T47D (cell line): ENCODE results near the gene LY6G5C.

Experiments used
- DNase-seq, 2 experiments: peaks; one replicate each; pipeline versions ENCODE4 v3.0.0 to v3.0.0-alpha.2; 2011 to 2012; ENCODE audit warnings: low read depth in 1 of 2, low spot score in 1 of 2
- JUND ChIP-seq: IDR thresholded peaks from 2 replicates; pipeline ENCODE4 v1.6.1; 2012; ENCODE audit warnings: low read depth
- in situ Hi-C: cut with HindIII; loops from 2 replicates; pipeline ENCODE4 v1.10.0; 2016; ENCODE audit warnings: low sequenced_read_pairs, low pct_unique_long_range_greater_than_20kb

LY6G5C gene

GRCh38 chr6:31680226-31681134 is at the start of gene LY6G5C:
Gene LY6G5C, minus strand, starts transcription at chr6:31681067. Its CDS starts 694 bp downstream, at chr6:31680373.
- in situ Hi-C loops, result no loop called here
- no peak for TF ChIP-seq JUND
- peak; percentile 67 to 86 for DNase-seq

DNA sequence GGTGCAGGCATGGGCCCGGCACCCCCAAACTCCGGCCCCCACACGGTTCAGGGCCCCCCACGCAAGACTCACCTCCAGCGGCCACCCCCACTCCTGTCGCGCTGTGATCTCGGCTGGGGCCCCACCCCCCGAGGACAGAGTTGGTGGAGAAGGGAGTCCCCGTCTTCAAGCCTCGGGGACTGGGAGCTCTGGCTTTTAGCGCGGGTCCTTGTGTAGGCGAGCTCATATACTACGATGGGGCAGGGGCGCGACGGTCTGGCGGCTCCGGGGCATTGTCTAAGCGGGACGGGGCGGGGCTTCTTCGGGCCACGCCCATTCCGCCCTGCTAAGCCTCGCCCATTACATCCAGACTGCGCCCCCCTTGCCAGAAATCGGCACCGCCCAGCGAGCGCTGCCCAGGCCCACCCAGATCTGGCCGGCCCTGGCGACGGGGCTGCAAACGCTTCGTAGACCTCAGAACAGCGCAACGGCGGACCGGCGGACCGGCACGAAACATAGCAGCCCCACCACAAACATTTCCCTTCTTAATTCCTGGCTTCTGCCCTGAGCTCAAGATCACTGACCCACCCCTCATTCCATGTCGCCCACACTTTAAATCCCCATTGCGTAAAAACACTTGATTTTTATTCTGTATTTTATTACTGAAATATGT is 49.2 kb upstream of the LY6G5C start:
- in situ Hi-C loops, result no loop called here
- no peak for TF ChIP-seq JUND
- DNase-seq, result peak; percentile 53 to 73

GRCh38 chr6:31729515-31729978 is 48.7 kb upstream of the LY6G5C start:
- TF ChIP-seq JUND, result no peak
- in situ Hi-C loops, result no loop called here
- peak; percentile 90 to 94 for DNase-seq

- in situ Hi-C loops, result no loop called here
- peak in 1 of 2 experiments; percentile 55 for DNase-seq
- no peak for TF ChIP-seq JUND
These were observed 48.1 kb upstream of the LY6G5C start, which contains the start of gene DDAH2 for GRCh38 chr6:31728767-31729514. Gene DDAH2, minus strand, starts transcription at chr6:31729299. Its CDS starts 138 bp downstream, at chr6:31729161.

GRCh38 chr6:31727717-31728671 is 47.1 kb upstream of the LY6G5C start:
- TF ChIP-seq JUND, result no peak

GRCh38 chr6:31727034-31727716 is 46.3 kb upstream of the LY6G5C start:
- no peak for DNase-seq
- in situ Hi-C loops, result no loop called here
- no peak for TF ChIP-seq JUND

More at GRCh38 chr6:31727717-31728671, 47.1 kb upstream of the LY6G5C start:
- in situ Hi-C loops, result no loop called here
- DNase-seq, result peak; percentile 57 to 66

DNA sequence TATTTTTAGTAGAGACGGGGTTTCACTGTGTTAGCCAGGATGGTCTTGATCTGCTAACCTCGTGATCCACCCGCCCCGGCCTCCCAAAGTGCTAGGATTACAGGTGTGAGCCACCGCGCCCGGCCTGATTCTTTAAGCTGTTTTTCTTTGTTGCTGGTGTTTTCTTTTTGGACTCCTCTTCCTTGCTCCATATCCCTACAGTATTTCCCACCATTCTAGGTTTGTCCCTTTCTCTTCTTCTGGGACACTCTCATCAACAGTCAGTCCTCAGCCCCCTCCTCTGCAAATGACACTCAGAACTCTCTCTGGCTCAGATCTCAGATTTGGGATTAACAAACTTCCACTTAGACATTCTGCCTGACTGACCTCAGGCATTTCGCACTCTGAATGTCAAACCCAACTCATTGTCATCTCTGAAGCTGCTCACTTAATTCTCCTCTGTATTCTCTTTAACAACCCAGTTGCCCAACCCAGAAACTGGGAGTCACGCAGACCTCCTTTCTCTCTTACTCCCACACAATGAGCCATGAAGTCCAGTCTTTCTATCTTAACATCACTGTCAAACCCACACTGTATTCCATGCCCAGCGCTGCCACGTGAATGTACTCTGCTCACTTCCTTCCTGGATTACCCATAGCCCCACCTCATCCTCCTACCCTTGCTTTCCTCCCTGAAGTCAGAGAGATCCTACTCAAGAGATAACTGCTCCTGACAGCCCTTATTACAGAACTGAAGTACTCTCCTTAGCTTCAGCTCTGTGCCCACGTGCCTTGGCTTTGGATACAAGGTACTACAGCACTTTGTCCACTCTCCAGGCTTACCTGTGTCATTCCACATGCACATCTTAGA is 44.9 kb upstream of the LY6G5C start:
- in situ Hi-C loops, result no loop called here
- DNase-seq, result no peak
- TF ChIP-seq JUND, result no peak

GRCh38 chr6:31723980-31724691 is 43.3 kb upstream of the LY6G5C start:
- in situ Hi-C loops, result no loop called here
- no peak for TF ChIP-seq JUND
- DNase-seq, result no peak

DNA sequence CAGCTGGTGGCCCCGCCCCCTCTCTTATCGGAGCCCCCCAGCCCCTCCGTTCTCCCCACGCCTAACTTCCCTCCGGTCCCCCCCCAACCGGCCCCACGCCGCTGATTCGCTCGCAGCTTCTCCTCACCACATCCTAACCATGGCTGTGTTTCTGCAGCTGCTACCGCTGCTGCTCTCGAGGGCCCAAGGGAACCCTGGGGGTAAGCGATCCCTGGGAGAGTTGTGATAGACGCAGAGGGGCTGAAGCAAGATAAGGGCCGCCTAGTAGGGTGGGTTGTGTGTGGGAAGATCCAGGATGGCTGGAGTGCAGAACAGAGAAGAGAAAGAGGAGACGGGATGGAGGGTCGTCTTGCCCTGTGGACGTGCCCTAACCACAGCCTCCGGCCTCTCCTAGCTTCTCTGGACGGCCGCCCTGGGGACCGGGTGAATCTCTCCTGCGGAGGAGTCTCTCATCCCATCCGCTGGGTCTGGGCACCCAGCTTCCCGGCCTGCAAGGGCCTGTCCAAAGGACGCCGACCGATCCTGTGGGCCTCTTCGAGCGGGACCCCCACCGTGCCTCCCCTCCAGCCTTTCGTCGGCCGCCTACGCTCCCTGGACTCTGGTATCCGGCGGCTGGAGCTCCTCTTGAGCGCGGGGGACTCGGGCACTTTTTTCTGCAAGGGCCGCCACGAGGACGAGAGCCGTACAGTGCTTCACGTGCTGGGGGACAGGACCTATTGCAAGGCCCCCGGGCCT is 42.5 kb upstream of the LY6G5C start, which contains the start of gene MPIG6B:
Gene MPIG6B, plus strand, starts transcription at position 129 of the 735 bp plus-strand sequence. Its CDS starts 11 bp downstream, at position 140.
- in situ Hi-C loops, result no loop called here
- no peak for TF ChIP-seq JUND

More for the DNA sequence above, 42.5 kb upstream of the LY6G5C start, which contains the start of gene MPIG6B:
- DNase-seq, result no peak
